Measurements from ENCODE around the gene SPPL2B.

Gene SPPL2B

GRCh38 chr19:2283835-2284507, 44.5 kb upstream of the SPPL2B start:
- CTCF ChIA-PET, result no interaction called here
- H3K27ac ChIP-seq, result no peak overlapping the region
- no peak for TF ChIP-seq CTCF (conservative IDR thresholded peaks at IDR 0.05; ENCODE audit: low read depth)
- DNase-seq (ENCODE audit: low spot score), result no peak
- POLR2A ChIA-PET (ENCODE audit: low non-redundant PET), result no interaction called here

- POLR2A ChIA-PET (ENCODE audit: low non-redundant PET), result interaction anchor here (0.5 to 0.6 kb wide), 3 partner anchors 8 to 597 kb away, joined by 3 to 6 read pairs (median 5); no protein-coding TSS in a partner anchor
- CTCF ChIA-PET, result interaction anchor here (1.0 kb wide), 1 partner anchor 68 kb away, joined by 3 read pairs; no protein-coding TSS in a partner anchor
- no peak for TF ChIP-seq CTCF (conservative IDR thresholded peaks at IDR 0.05; ENCODE audit: low read depth)
Observed at GRCh38 chr19:2286402-2287140, 41.9 kb upstream of the SPPL2B start.

GRCh38 chr19:2287585-2288337, 40.7 kb upstream of the SPPL2B start:
- no peak for TF ChIP-seq CTCF (conservative IDR thresholded peaks at IDR 0.05; ENCODE audit: low read depth)
- H3K27ac ChIP-seq, result no peak overlapping the region
- ChIA-PET POLR2A (ENCODE audit: low non-redundant PET) (no interaction called here), CTCF (interaction anchor here (0.7 kb wide), 1 partner anchor 28 kb away, joined by 3 read pairs; no protein-coding TSS in a partner anchor)
- DNase-seq (ENCODE audit: low spot score), result no peak

More at GRCh38 chr19:2286402-2287140, 41.9 kb upstream of the SPPL2B start:
- DNase-seq (ENCODE audit: low spot score), result no peak
- no peak overlapping the region for H3K27ac ChIP-seq

- ChIA-PET CTCF (no interaction called here), POLR2A (ENCODE audit: low non-redundant PET) (no interaction called here)
- TF ChIP-seq CTCF (conservative IDR thresholded peaks at IDR 0.05; ENCODE audit: low read depth), result no peak
- H3K27ac ChIP-seq, result no peak overlapping the region
- no peak for DNase-seq (ENCODE audit: low spot score)
Observed at GRCh38 chr19:2288338-2288817, 40.1 kb upstream of the SPPL2B start.

- POLR2A ChIA-PET (ENCODE audit: low non-redundant PET), result no interaction called here
- no peak for DNase-seq (ENCODE audit: low spot score)
- CTCF ChIA-PET, result interaction anchor here (0.7 kb wide), 1 partner anchor 104 kb away, joined by 3 read pairs; no protein-coding TSS in a partner anchor
- TF ChIP-seq CTCF (conservative IDR thresholded peaks at IDR 0.05; ENCODE audit: low read depth), result no peak
- H3K27ac ChIP-seq, result no peak overlapping the region
Observed at GRCh38 chr19:2288818-2289713, 39.4 kb upstream of the SPPL2B start.

Measured in RWPE1 (cell line).